Measurements from ENCODE around the gene PRLR.
"Not testable (repeated sequence)": the region's sequence is repeated elsewhere in the genome, so short reads cannot be mapped to it uniquely, and the experiment has no call there.

The PRLR gene

DNA sequence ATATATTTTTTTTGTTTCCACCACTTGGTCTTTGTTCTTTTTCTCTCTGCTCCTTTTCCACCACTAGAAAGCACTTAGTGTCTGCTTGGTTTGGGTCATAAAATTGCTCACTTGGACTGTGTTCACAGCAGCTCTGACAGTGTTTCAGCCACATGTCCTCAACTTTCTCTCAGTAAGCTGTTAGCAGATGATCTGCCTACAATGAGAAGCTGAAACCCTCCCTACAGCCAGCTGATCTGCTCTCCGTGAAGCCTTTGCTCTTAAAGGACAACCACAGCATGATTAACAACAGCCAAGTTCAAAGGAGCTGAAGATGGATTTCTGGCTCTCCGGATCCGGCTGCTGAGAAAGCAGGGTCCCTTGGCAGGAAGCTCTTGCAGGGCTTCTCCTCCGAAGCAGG is 31.6 kb downstream of the PRLR start:
- Histone ChIP-seq H3K27ac (ENCODE audit: low read depth in 2 of 2, low read length in 2 of 2) (peak overlapping the region; percentile 7 to 40), H3K4me1 (ENCODE audit: control insufficient read depth in 2 of 2, insufficient read depth in 2 of 2, low read length in 2 of 2) (peaks cover 47 to 49% of the 10 kb centered on the region in 2 donors), H3K27me3 (ENCODE audit: control insufficient read depth in 2 of 2, insufficient read depth in 2 of 2, low read length in 2 of 2) (no peaks in the 10 kb centered on the region), H3K36me3 (ENCODE audit: control insufficient read depth in 2 of 2, insufficient read depth in 2 of 2, low read length in 2 of 2) (no peaks in the 10 kb centered on the region), H3K9ac (ENCODE audit: low read depth in 1 of 2, low read length in 2 of 2) (no peak overlapping the region), H3K9me3 (ENCODE audit: control insufficient read depth in 2 of 2, low read length in 2 of 2) (no peaks in the 10 kb centered on the region), H3K4me3 (ENCODE audit: low read length in 2 of 2) (peak overlapping the region in 1 of 2 donors; percentile 35)

DNA sequence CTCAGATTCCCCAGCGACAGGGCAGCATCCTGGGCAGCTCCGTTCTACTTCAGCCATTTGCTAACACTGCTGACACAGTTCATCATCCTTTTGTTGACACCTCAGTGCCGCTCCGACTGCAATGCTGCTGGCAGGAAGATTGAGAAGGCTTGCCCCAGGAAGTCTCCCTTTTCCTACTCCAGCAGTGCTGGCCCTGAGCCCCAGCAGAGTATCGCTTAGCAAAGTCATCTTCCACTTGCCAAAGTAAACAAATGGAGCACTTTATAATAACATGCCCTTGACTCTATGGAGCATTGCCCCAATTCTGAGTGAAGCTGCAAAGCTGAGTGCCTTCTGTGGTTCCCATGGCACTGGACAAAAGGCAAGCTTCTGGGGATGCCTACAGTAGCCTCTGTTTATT is 32.2 kb downstream of the PRLR start:
- peak overlapping the region; percentile 40 to 45 for H3K27ac ChIP-seq (ENCODE audit: low read depth in 2 of 2, low read length in 2 of 2)
- no peak overlapping the region for H3K9ac ChIP-seq (ENCODE audit: low read depth in 1 of 2, low read length in 2 of 2)
- peaks cover 43 to 45% of the 10 kb centered on the region in 2 donors for H3K4me1 ChIP-seq (ENCODE audit: control insufficient read depth in 2 of 2, insufficient read depth in 2 of 2, low read length in 2 of 2)

DNA sequence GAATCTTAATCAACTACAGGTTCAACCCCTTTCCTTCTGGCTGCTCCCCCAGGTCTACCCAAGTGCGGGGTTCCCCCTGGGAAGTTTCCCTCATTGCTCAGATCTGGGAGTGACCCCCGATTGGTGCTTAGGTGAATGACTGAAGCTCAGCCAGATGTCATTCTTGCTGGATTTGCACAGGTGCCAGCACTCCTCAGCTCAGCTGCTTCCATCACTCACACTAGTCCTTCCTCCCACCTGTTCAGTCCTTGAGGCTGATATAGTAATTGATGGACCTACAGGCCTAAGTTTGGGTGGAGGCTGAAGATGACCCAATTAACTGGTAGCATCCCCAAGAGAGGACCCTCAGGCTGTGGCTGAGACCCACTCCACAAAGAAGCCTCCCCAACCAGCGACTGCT is 32.9 kb downstream of the PRLR start:
- H3K36me3 ChIP-seq (ENCODE audit: control insufficient read depth in 2 of 2, insufficient read depth in 2 of 2, low read length in 2 of 2), result no peaks in the 10 kb centered on the region

More for the DNA sequence above, 32.2 kb downstream of the PRLR start:
- H3K27me3 ChIP-seq (ENCODE audit: control insufficient read depth in 2 of 2, insufficient read depth in 2 of 2, low read length in 2 of 2), result no peaks in the 10 kb centered on the region
- peak overlapping the region in 1 of 2 donors; percentile 35 for H3K4me3 ChIP-seq (ENCODE audit: low read length in 2 of 2)
- H3K9me3 ChIP-seq (ENCODE audit: control insufficient read depth in 2 of 2, low read length in 2 of 2), result no peaks in the 10 kb centered on the region
- no peaks in the 10 kb centered on the region for H3K36me3 ChIP-seq (ENCODE audit: control insufficient read depth in 2 of 2, insufficient read depth in 2 of 2, low read length in 2 of 2)

DNA sequence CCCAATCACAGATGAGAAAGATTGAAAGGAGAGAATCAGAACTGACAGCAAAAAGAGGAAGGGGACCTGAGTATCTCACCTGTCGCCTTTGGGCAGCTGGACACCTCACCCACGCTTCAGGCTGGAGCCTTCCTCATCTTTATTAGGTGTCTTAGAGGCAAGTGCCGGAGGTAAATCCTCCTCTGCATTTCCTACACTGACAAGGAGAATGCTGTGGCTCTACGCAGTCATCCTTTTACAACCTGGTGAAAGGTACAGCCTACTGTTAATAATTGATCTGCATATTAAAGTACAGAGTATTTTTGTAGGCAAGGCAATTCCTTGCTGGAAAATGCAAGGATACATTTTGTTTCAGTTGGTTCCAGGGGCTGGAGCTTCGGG is 34.8 kb downstream of the PRLR start:
- peaks cover 38 to 42% of the 10 kb centered on the region in 2 donors for H3K4me1 ChIP-seq (ENCODE audit: control insufficient read depth in 2 of 2, insufficient read depth in 2 of 2, low read length in 2 of 2)
- peak overlapping the region in 1 of 2 donors; percentile 42 for H3K9ac ChIP-seq (ENCODE audit: low read depth in 1 of 2, low read length in 2 of 2)
- no peaks in the 10 kb centered on the region for H3K9me3 ChIP-seq (ENCODE audit: control insufficient read depth in 2 of 2, low read length in 2 of 2)
- H3K36me3 ChIP-seq (ENCODE audit: control insufficient read depth in 2 of 2, insufficient read depth in 2 of 2, low read length in 2 of 2), result no peaks in the 10 kb centered on the region
- no peaks in the 10 kb centered on the region for H3K27me3 ChIP-seq (ENCODE audit: control insufficient read depth in 2 of 2, insufficient read depth in 2 of 2, low read length in 2 of 2)
- H3K27ac ChIP-seq (ENCODE audit: low read depth in 2 of 2, low read length in 2 of 2), result peak overlapping the region; percentile 45 to 70
- peak overlapping the region; percentile 60 to 64 for H3K4me3 ChIP-seq (ENCODE audit: low read length in 2 of 2)

More for the DNA sequence above, 32.9 kb downstream of the PRLR start:
- H3K4me3 ChIP-seq (ENCODE audit: low read length in 2 of 2), result no peak overlapping the region
- no peaks in the 10 kb centered on the region for H3K9me3 ChIP-seq (ENCODE audit: control insufficient read depth in 2 of 2, low read length in 2 of 2)
- H3K9ac ChIP-seq (ENCODE audit: low read depth in 1 of 2, low read length in 2 of 2), result no peak overlapping the region
- H3K27me3 ChIP-seq (ENCODE audit: control insufficient read depth in 2 of 2, insufficient read depth in 2 of 2, low read length in 2 of 2), result no peaks in the 10 kb centered on the region
- H3K4me1 ChIP-seq (ENCODE audit: control insufficient read depth in 2 of 2, insufficient read depth in 2 of 2, low read length in 2 of 2), result peaks cover 38 to 43% of the 10 kb centered on the region in 2 donors
- H3K27ac ChIP-seq (ENCODE audit: low read depth in 2 of 2, low read length in 2 of 2), result peak overlapping the region in 1 of 2 donors; percentile 45

DNA sequence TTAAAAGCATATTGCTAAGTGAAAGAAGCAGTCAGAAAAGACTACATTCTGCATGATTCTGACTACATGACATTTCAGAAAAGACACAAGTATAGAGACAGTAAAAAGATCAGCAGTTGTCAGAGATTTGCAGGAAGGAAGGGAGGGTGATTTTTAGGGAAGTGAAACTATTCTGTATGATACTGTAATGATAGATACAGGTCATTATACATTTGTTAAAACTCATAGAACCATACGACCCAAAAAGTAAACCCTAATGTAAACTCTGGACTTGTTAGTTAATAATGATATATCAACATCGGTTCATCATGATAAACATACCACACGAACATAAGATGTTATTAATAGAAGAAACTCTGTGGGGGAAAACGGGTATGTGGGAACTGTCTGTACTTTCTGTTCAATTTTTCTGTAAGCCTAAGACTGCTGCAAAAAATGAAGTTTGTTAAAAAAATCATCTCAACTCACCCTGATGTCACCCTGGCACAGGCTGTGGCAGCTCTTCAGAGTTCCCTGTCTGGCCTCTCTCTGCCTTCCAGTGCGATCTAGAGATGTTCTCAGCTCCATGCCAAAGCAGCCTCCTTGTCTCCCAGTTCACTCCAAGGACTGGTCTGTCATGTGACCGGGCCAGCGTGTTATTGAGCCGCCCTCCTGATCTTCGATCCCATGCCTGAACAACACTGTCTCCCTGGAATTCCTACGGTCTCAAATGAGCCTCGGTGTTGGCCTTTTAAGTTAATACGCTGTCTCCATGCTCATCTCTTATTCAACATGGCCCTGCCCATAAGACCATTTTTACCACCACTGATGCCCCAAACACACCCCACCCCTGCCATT is 35.4 kb downstream of the PRLR start:
- no peaks in the 10 kb centered on the region for H3K9me3 ChIP-seq (ENCODE audit: control insufficient read depth in 2 of 2, low read length in 2 of 2)
- no peaks in the 10 kb centered on the region for H3K36me3 ChIP-seq (ENCODE audit: control insufficient read depth in 2 of 2, insufficient read depth in 2 of 2, low read length in 2 of 2)
- peaks cover 38 to 42% of the 10 kb centered on the region in 2 donors for H3K4me1 ChIP-seq (ENCODE audit: control insufficient read depth in 2 of 2, insufficient read depth in 2 of 2, low read length in 2 of 2)
- H3K27me3 ChIP-seq (ENCODE audit: control insufficient read depth in 2 of 2, insufficient read depth in 2 of 2, low read length in 2 of 2), result no peaks in the 10 kb centered on the region
- H3K9ac ChIP-seq (ENCODE audit: low read depth in 1 of 2, low read length in 2 of 2), result peak overlapping the region; percentile 8 to 42
- peak overlapping the region; percentile 45 to 70 for H3K27ac ChIP-seq (ENCODE audit: low read depth in 2 of 2, low read length in 2 of 2)
- peak overlapping the region; percentile 60 to 64 for H3K4me3 ChIP-seq (ENCODE audit: low read length in 2 of 2)

DNA sequence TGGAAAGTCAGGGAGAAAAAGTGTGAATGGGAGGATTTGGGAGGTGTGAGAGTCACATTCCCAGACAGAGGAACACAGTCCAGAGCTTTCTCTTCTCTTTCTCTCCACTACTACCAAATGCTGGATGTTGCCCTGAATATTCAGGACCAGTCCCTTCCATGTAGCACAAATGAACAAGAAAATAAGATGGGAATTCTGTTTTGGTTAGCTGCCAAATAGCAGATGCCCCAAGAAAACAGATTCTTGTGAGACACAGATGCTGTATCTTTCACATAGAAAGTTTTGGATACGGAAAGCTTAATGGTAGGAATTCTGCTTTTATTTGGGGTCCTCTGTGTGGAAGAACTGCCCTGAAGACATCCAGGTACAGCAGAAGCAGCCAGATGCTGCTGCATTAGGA is 37.8 kb downstream of the PRLR start:
- peaks cover 30 to 32% of the 10 kb centered on the region in 2 donors for H3K4me1 ChIP-seq (ENCODE audit: control insufficient read depth in 2 of 2, insufficient read depth in 2 of 2, low read length in 2 of 2)

DNA sequence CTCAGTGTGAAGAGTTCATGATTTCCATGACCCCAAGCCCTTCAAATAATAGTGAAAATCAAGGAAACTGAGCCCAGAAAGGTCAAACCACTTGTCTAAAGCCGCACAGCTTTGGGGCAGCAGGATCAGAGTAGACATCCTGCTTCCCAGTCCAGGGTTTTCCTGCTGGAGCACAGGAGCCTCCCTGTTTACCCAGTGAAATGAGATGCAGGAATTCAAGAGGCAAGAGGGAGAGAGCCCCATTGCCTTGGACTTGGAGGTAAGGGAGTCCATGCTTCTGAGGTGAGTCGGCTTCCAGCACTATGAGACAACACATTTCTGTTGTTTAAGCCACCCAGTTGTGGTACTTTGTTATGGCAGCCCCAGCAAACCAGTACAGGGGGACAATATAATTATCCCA is 40.5 kb downstream of the PRLR start:
- not testable (repeated sequence) for H3K4me3 ChIP-seq (ENCODE audit: low read length in 2 of 2); H3K36me3 ChIP-seq (ENCODE audit: control insufficient read depth in 2 of 2, insufficient read depth in 2 of 2, low read length in 2 of 2); H3K9ac ChIP-seq (ENCODE audit: low read depth in 1 of 2, low read length in 2 of 2); H3K27me3 ChIP-seq (ENCODE audit: control insufficient read depth in 2 of 2, insufficient read depth in 2 of 2, low read length in 2 of 2); H3K27ac ChIP-seq (ENCODE audit: low read depth in 2 of 2, low read length in 2 of 2); H3K9me3 ChIP-seq (ENCODE audit: control insufficient read depth in 2 of 2, low read length in 2 of 2)
- peaks cover 22 to 32% of the 10 kb centered on the region in 2 donors for H3K4me1 ChIP-seq (ENCODE audit: control insufficient read depth in 2 of 2, insufficient read depth in 2 of 2, low read length in 2 of 2)

More for the DNA sequence above, 37.8 kb downstream of the PRLR start:
- H3K36me3 ChIP-seq (ENCODE audit: control insufficient read depth in 2 of 2, insufficient read depth in 2 of 2, low read length in 2 of 2), result no peaks in the 10 kb centered on the region
- H3K27ac ChIP-seq (ENCODE audit: low read depth in 2 of 2, low read length in 2 of 2), result no peak overlapping the region
- no peak overlapping the region for H3K9ac ChIP-seq (ENCODE audit: low read depth in 1 of 2, low read length in 2 of 2)
- no peaks in the 10 kb centered on the region for H3K9me3 ChIP-seq (ENCODE audit: control insufficient read depth in 2 of 2, low read length in 2 of 2)
- H3K27me3 ChIP-seq (ENCODE audit: control insufficient read depth in 2 of 2, insufficient read depth in 2 of 2, low read length in 2 of 2), result no peaks in the 10 kb centered on the region
- no peak overlapping the region for H3K4me3 ChIP-seq (ENCODE audit: low read length in 2 of 2)

DNA sequence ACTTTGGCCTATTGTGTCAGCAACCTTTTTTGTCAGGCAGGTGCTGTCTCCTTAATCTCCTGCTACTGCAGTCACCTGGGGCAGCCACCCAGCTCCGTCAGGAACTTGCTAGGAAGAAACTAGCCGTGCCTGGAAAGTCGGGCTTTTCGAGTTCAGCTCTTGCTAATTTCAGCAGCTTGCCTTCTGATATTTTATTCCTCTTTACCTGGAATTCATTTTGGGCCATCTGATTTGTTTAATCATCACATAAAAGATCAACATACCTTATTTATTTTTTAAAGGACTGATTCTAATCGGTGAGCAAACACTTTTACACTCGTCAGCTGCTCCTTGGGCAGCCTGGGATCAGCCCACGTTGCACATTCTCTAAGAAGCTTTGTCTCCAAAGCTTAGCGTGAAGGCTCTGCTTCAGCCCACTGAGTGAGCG is 42.2 kb downstream of the PRLR start:
- Histone ChIP-seq H3K36me3 (ENCODE audit: control insufficient read depth in 2 of 2, insufficient read depth in 2 of 2, low read length in 2 of 2) (no peaks in the 10 kb centered on the region), H3K27ac (ENCODE audit: low read depth in 2 of 2, low read length in 2 of 2) (peak overlapping the region; percentile 24 to 66), H3K9ac (ENCODE audit: low read depth in 1 of 2, low read length in 2 of 2) (peak overlapping the region; percentile 17 to 24), H3K9me3 (ENCODE audit: control insufficient read depth in 2 of 2, low read length in 2 of 2) (no peaks in the 10 kb centered on the region), H3K4me3 (ENCODE audit: low read length in 2 of 2) (peak overlapping the region in 1 of 2 donors; percentile 18), H3K27me3 (ENCODE audit: control insufficient read depth in 2 of 2, insufficient read depth in 2 of 2, low read length in 2 of 2) (no peaks in the 10 kb centered on the region), H3K4me1 (ENCODE audit: control insufficient read depth in 2 of 2, insufficient read depth in 2 of 2, low read length in 2 of 2) (peaks cover 22 to 38% of the 10 kb centered on the region in 2 donors)

DNA sequence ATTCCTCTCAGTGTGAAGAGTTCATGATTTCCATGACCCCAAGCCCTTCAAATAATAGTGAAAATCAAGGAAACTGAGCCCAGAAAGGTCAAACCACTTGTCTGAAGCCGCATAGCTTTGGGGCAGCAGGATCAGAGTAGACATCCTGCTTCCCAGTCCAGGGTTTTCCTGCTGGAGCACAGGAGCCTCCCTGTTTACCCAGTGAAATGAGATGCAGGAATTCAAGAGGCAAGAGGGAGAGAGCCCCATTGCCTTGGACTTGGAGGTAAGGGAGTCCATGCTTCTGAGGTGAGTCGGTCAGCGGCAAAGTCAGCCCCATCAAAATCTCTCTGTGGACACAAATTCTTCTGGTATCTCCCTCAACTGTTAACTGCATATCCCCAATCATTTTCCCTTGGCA is 42.7 kb downstream of the PRLR start:
- H3K27ac ChIP-seq (ENCODE audit: low read depth in 2 of 2, low read length in 2 of 2), result peak overlapping the region; percentile 24 to 66
- peaks cover 25 to 42% of the 10 kb centered on the region in 2 donors for H3K4me1 ChIP-seq (ENCODE audit: control insufficient read depth in 2 of 2, insufficient read depth in 2 of 2, low read length in 2 of 2)
- peak overlapping the region in 1 of 2 donors; percentile 17 for H3K9ac ChIP-seq (ENCODE audit: low read depth in 1 of 2, low read length in 2 of 2)

DNA sequence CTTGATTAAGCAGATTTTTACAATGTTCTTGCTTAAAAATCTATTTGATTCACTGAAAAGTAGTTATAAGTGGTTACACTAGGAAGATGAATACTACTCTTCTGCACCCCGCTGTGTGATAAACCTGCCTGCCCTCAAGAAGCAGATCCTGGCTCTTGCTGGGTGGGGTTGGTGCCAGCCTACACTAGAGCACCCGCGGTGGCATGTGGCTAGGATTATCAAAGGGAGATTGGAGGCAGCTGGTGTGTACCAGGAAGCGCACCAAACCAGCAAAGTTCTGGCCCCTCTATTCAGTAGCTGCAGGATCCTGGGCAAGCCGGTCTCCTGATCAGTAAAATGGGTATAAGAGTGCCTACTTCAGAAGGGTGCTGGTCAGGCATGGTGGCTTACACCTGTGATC is 43.5 kb downstream of the PRLR start:
- no peaks in the 10 kb centered on the region for H3K27me3 ChIP-seq (ENCODE audit: control insufficient read depth in 2 of 2, insufficient read depth in 2 of 2, low read length in 2 of 2)
- H3K27ac ChIP-seq (ENCODE audit: low read depth in 2 of 2, low read length in 2 of 2), result peak overlapping the region; percentile 79 to 83
- peaks cover 28 to 43% of the 10 kb centered on the region in 2 donors for H3K4me1 ChIP-seq (ENCODE audit: control insufficient read depth in 2 of 2, insufficient read depth in 2 of 2, low read length in 2 of 2)
- H3K4me3 ChIP-seq (ENCODE audit: low read length in 2 of 2), result no peak overlapping the region
- peak overlapping the region in 1 of 2 donors; percentile 5 for H3K9ac ChIP-seq (ENCODE audit: low read depth in 1 of 2, low read length in 2 of 2)
- no peaks in the 10 kb centered on the region for H3K9me3 ChIP-seq (ENCODE audit: control insufficient read depth in 2 of 2, low read length in 2 of 2)
- no peaks in the 10 kb centered on the region for H3K36me3 ChIP-seq (ENCODE audit: control insufficient read depth in 2 of 2, insufficient read depth in 2 of 2, low read length in 2 of 2)

More for the DNA sequence above, 42.7 kb downstream of the PRLR start:
- H3K4me3 ChIP-seq (ENCODE audit: low read length in 2 of 2), result peak overlapping the region in 1 of 2 donors; percentile 18
- not testable (repeated sequence) for H3K27me3 ChIP-seq (ENCODE audit: control insufficient read depth in 2 of 2, insufficient read depth in 2 of 2, low read length in 2 of 2); H3K9me3 ChIP-seq (ENCODE audit: control insufficient read depth in 2 of 2, low read length in 2 of 2); H3K36me3 ChIP-seq (ENCODE audit: control insufficient read depth in 2 of 2, insufficient read depth in 2 of 2, low read length in 2 of 2)

Measured in mucosa of rectum (tissue), 2 donors.